OCI-LY1 (cell line): Measurements from ENCODE around the gene ITSN2.

Experiments used
- EZH2 ChIP-seq: fragments of 200-600 bp; sonication (generic), shearing (Covaris generic); IDR thresholded peaks from 2 replicates; pipeline ENCODE4 v1.8.0; 2017; ENCODE audit warnings: borderline replicate concordance, mixed run types, mild to moderate bottlenecking, antibody characterized with exemption, low read length, moderate library complexity, mixed read lengths
- TF ChIP-seq, protein P1 (sequence below): fragments of 200-600 bp; sonication (generic), shearing (Covaris generic); IDR thresholded peaks from 2 replicates; pipeline ENCODE4 v1.5.1; 2017; ENCODE audit warnings: mild to moderate bottlenecking, antibody characterized with exemption, low read length, moderate library complexity, mixed read lengths

DNA sequence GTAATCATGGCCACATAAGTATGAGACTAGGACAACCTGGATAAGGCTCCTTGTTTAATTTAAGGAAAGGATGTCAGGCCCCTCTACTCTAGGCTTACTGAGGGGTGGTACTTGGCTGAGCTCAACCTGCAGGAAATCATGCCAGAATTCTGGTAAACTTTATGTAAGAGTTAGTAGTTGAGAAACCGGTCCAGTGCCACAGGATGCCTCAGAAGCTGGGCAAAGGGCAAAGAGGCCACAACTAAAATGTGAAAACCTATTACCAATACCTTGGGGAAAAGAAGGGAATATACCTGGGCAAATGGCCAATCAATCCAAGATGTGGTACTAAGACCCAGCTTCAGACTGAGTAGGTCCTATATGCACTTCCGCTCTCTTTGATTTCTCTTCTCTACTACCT is 86.7 kb downstream of the ITSN2 start:
- TF ChIP-seq, protein P1, sequence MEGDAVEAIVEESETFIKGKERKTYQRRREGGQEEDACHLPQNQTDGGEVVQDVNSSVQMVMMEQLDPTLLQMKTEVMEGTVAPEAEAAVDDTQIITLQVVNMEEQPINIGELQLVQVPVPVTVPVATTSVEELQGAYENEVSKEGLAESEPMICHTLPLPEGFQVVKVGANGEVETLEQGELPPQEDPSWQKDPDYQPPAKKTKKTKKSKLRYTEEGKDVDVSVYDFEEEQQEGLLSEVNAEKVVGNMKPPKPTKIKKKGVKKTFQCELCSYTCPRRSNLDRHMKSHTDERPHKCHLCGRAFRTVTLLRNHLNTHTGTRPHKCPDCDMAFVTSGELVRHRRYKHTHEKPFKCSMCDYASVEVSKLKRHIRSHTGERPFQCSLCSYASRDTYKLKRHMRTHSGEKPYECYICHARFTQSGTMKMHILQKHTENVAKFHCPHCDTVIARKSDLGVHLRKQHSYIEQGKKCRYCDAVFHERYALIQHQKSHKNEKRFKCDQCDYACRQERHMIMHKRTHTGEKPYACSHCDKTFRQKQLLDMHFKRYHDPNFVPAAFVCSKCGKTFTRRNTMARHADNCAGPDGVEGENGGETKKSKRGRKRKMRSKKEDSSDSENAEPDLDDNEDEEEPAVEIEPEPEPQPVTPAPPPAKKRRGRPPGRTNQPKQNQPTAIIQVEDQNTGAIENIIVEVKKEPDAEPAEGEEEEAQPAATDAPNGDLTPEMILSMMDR: no peak
- no peak for TF ChIP-seq EZH2
